ENCODE results near the gene CADPS2.

CADPS2 gene

GRCh38 chr7:122578350-122578749 is 307.9 kb downstream of the CADPS2 start:
- TF ChIP-seq SIN3A (IDR thresholded peaks at IDR 0.05; ENCODE audit: borderline replicate concordance, insufficient read depth, low read length) (no peak), POLR2AphosphoS5 (IDR thresholded peaks at IDR 0.05; ENCODE audit: low read depth, low read length) (no peak), TAF1 (IDR thresholded peaks at IDR 0.05; ENCODE audit: borderline replicate concordance, insufficient read depth, low read length) (no peak), REST (IDR thresholded peaks at IDR 0.05; ENCODE audit: insufficient read depth in 1 of 2, low read depth in 2 of 2, low read length in 2 of 2) (no peak), FOXP2 (optimal IDR thresholded peaks at IDR 0.05; ENCODE audit: borderline replicate concordance, extremely low read depth, extremely low read length, insufficient read depth) (no peak)

- TF ChIP-seq FOXP2 (optimal IDR thresholded peaks at IDR 0.05; ENCODE audit: borderline replicate concordance, extremely low read depth, extremely low read length, insufficient read depth) (no peak), REST (IDR thresholded peaks at IDR 0.05; ENCODE audit: insufficient read depth in 1 of 2, low read depth in 2 of 2, low read length in 2 of 2) (no peak), SIN3A (IDR thresholded peaks at IDR 0.05; ENCODE audit: borderline replicate concordance, insufficient read depth, low read length) (no peak), TAF1 (IDR thresholded peaks at IDR 0.05; ENCODE audit: borderline replicate concordance, insufficient read depth, low read length) (no peak), POLR2AphosphoS5 (IDR thresholded peaks at IDR 0.05; ENCODE audit: low read depth, low read length) (no peak)
These were observed 308.7 kb downstream of the CADPS2 start for GRCh38 chr7:122577449-122578003.

GRCh38 chr7:122572706-122573105 is 313.6 kb downstream of the CADPS2 start:
- TF ChIP-seq SIN3A (IDR thresholded peaks at IDR 0.05; ENCODE audit: borderline replicate concordance, insufficient read depth, low read length) = no peak
- no peak for TF ChIP-seq POLR2AphosphoS5 (IDR thresholded peaks at IDR 0.05; ENCODE audit: low read depth, low read length)
- no peak for TF ChIP-seq REST (IDR thresholded peaks at IDR 0.05; ENCODE audit: insufficient read depth in 1 of 2, low read depth in 2 of 2, low read length in 2 of 2)
- TF ChIP-seq FOXP2 (optimal IDR thresholded peaks at IDR 0.05; ENCODE audit: borderline replicate concordance, extremely low read depth, extremely low read length, insufficient read depth) = no peak
- no peak for TF ChIP-seq TAF1 (IDR thresholded peaks at IDR 0.05; ENCODE audit: borderline replicate concordance, insufficient read depth, low read length)

GRCh38 chr7:122561326-122561725 is 324.9 kb downstream of the CADPS2 start:
- TF ChIP-seq REST (IDR thresholded peaks at IDR 0.05; ENCODE audit: insufficient read depth in 1 of 2, low read depth in 2 of 2, low read length in 2 of 2) = no peak
- no peak for TF ChIP-seq POLR2AphosphoS5 (IDR thresholded peaks at IDR 0.05; ENCODE audit: low read depth, low read length)
- TF ChIP-seq TAF1 (IDR thresholded peaks at IDR 0.05; ENCODE audit: borderline replicate concordance, insufficient read depth, low read length) = no peak
- TF ChIP-seq SIN3A (IDR thresholded peaks at IDR 0.05; ENCODE audit: borderline replicate concordance, insufficient read depth, low read length) = no peak
- TF ChIP-seq FOXP2 (optimal IDR thresholded peaks at IDR 0.05; ENCODE audit: borderline replicate concordance, extremely low read depth, extremely low read length, insufficient read depth) = no peak

Measured in PFSK-1 (cell line).